WTC11 (cell line): ENCODE measurements around the gene GPC2. TPM values are rescaled to one million over a fixed set of nuclear protein-coding genes. Genes with fewer than 3 reads are reported as not detected.
"Not testable (repeated sequence)": the region's sequence is repeated elsewhere in the genome, so short reads cannot be mapped to it uniquely, and the experiment has no call there.

Source experiments
- ATAC-seq: fragments of 200-7000 bp; cut with Tn5 transposase; 2 replicates; pipeline ENCODE4 v1.10.0; 2021; ENCODE audit warnings: mild to moderate bottlenecking, moderate library complexity
- CTCF ChIA-PET: fragments of 300-600 bp; sonication (Branson Sonifier 250); formaldehyde crosslinking; loops from one replicate; lab custom pipeline; 2021; ENCODE audit warnings: antibody characterized with exemption; lab: Charles Lee
- POLR2A ChIA-PET: fragments of 350-600 bp; sonication (Branson Sonifier 250); formaldehyde crosslinking; loops from one replicate; lab custom pipeline; 2021; ENCODE audit warnings: antibody characterized with exemption; lab: Charles Lee
- DNase-seq: peaks from one replicate; pipeline ENCODE4 v3.0.0; 2021; ENCODE audit warnings: low spot score
- H3K27ac Mint-ChIP-seq: 2 replicates; pipeline ENCODE4 v1.8.0; 2021; ENCODE audit warnings: mixed read lengths
- H3K27me3 Mint-ChIP-seq: 2 replicates; pipeline ENCODE4 v1.8.0; 2021; ENCODE audit warnings: low read depth, mild to moderate bottlenecking, moderate library complexity, mixed read lengths
- H3K36me3 Mint-ChIP-seq: 2 replicates; pipeline ENCODE4 v1.8.0; 2021; ENCODE audit warnings: mixed read lengths
- H3K4me1 Mint-ChIP-seq: 2 replicates; pipeline ENCODE4 v1.8.0; 2022; ENCODE audit warnings: mixed read lengths
- H3K4me3 Mint-ChIP-seq: 2 replicates; pipeline ENCODE4 v1.8.0; 2021; ENCODE audit warnings: mild to moderate bottlenecking, moderate library complexity, mixed read lengths
- H3K9me3 Mint-ChIP-seq: 2 replicates; pipeline ENCODE4 v1.8.0; 2021; ENCODE audit warnings: mixed read lengths
- CREB1 ChIP-seq: sonication (generic); formaldehyde crosslinking; IDR thresholded peaks from 2 replicates; pipeline ENCODE4 v1.8.0; 2023; ENCODE audit warnings: mild to moderate bottlenecking, missing genetic modification reagents
- FOXJ3 ChIP-seq: sonication (generic); formaldehyde crosslinking; IDR thresholded peaks from 2 replicates; pipeline ENCODE4 v1.9.0; 2021; ENCODE audit warnings: missing genetic modification reagents, mild to moderate bottlenecking, borderline replicate concordance
- GTF2I ChIP-seq: fragments of 250-450 bp; sonication (Bioruptor Pico); conservative IDR thresholded peaks from 2 replicates; pipeline ENCODE4 v1.4.0; 2021; ENCODE audit warnings: mild to moderate bottlenecking
- IRF2 ChIP-seq: sonication (generic); formaldehyde crosslinking; IDR thresholded peaks from 2 replicates; pipeline ENCODE4 v1.8.0; 2022; ENCODE audit warnings: low read depth, missing genetic modification reagents, borderline replicate concordance
- NFE2L1 ChIP-seq: sonication (generic); formaldehyde crosslinking; IDR thresholded peaks from 2 replicates; pipeline ENCODE4 v1.8.1; 2023; ENCODE audit warnings: missing genetic modification reagents
- SMAD4 ChIP-seq: sonication (generic); formaldehyde crosslinking; IDR thresholded peaks from 2 replicates; pipeline ENCODE4 v1.8.0; 2022; ENCODE audit warnings: mild to moderate bottlenecking, missing genetic modification reagents
- ZNF121 ChIP-seq: sonication (generic); formaldehyde crosslinking; IDR thresholded peaks from 2 replicates; pipeline ENCODE4 v1.8.0; 2023; ENCODE audit warnings: missing genetic modification reagents
- ZNF219 ChIP-seq: sonication (generic); formaldehyde crosslinking; IDR thresholded peaks from 2 replicates; pipeline ENCODE4 v1.8.0; 2023; ENCODE audit warnings: missing genetic modification reagents, mild to moderate bottlenecking, borderline replicate concordance
- ZNF232 ChIP-seq: sonication (generic); formaldehyde crosslinking; IDR thresholded peaks from 2 replicates; pipeline ENCODE4 v1.8.0; 2022; ENCODE audit warnings: mild to moderate bottlenecking, missing genetic modification reagents
- ZNF263 ChIP-seq: sonication (generic); formaldehyde crosslinking; IDR thresholded peaks from 2 replicates; pipeline ENCODE4 v1.8.1; 2022; ENCODE audit warnings: low read depth, mild to moderate bottlenecking, moderate library complexity, missing genetic modification reagents
- total RNA-seq: library from RNA; stranded (reverse); gene quantifications from 3 replicates; pipeline ENCODE4 v1.2.3, GENCODE V29; 2021
- TF ChIP-seq, protein P1 (sequence below): sonication (generic); formaldehyde crosslinking; IDR thresholded peaks from 2 replicates; pipeline ENCODE4 v1.8.0; 2022; ENCODE audit warnings: mild to moderate bottlenecking, missing genetic modification reagents
- TF ChIP-seq, protein P2 (sequence below): fragments of 250-450 bp; sonication (Bioruptor Pico); conservative IDR thresholded peaks from 2 replicates; pipeline ENCODE4 v1.9.0; 2021; ENCODE audit warnings: mild to moderate bottlenecking
- TF ChIP-seq, protein P3 (sequence below): sonication (generic); formaldehyde crosslinking; IDR thresholded peaks from 2 replicates; pipeline ENCODE4 v1.8.0; 2022; ENCODE audit warnings: mild to moderate bottlenecking, missing genetic modification reagents
- TF ChIP-seq, protein P4 (sequence below): sonication (generic); formaldehyde crosslinking; IDR thresholded peaks from 2 replicates; pipeline ENCODE4 v1.8.1; 2022; ENCODE audit warnings: low read depth, missing genetic modification reagents, borderline replicate concordance
- TF ChIP-seq, protein P5 (sequence below): fragments of 250-450 bp; sonication (Bioruptor Pico); IDR thresholded peaks from 2 replicates; pipeline ENCODE4 v1.9.0; 2021; ENCODE audit warnings: mild to moderate bottlenecking, borderline replicate concordance
- TF ChIP-seq, protein P6 (sequence below): sonication (generic); formaldehyde crosslinking; IDR thresholded peaks from 2 replicates; pipeline ENCODE4 v1.8.1; 2023; ENCODE audit warnings: mild to moderate bottlenecking, missing genetic modification reagents

The GPC2 gene
- total RNA-seq, 1 experiment from 2014 or later = 52.1 TPM

DNA sequence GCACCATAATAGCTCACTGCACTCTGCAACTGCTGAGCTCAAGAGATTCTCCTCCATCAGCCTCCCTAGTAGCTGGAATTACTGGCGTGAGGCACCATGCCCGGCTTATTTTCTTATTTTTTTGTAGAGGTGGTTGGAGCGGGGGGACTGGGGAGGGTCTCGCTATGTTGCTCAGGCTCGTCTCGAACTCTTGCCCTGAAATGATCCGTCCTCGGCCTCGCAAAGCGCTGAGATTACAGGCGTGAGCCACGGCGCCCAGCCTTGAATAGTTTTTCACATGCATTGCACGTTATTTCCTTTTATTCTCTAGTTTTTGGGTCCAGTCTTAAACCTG is 29.0 kb downstream of the GPC2 start:
- CTCF ChIA-PET = interaction anchor here (0.6 to 3.1 kb wide), 15 partner anchors 9 to 321 kb away, joined by 3 to 49 read pairs (median 4); partner anchors contain the start of genes AP4M1 and GAL3ST4
- H3K36me3 Mint-ChIP-seq = peaks cover 20% of the 10 kb centered on the region
- POLR2A ChIA-PET = interaction anchor here (0.7 to 1.6 kb wide), 10 partner anchors 9 to 961 kb away, joined by 3 to 5 read pairs (median 4); partner anchors contain the start of genes AP4M1, GAL3ST4, GPC2 and MEPCE
- no peak for TF ChIP-seq IRF2 (CRISPR knock-in tag)
- TF ChIP-seq, protein P1, sequence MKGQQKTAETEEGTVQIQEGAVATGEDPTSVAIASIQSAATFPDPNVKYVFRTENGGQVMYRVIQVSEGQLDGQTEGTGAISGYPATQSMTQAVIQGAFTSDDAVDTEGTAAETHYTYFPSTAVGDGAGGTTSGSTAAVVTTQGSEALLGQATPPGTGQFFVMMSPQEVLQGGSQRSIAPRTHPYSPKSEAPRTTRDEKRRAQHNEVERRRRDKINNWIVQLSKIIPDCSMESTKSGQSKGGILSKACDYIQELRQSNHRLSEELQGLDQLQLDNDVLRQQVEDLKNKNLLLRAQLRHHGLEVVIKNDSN (CRISPR knock-in tag) = no peak
- TF ChIP-seq ZNF232 (CRISPR knock-in tag) = no peak
- no peak for TF ChIP-seq CREB1 (CRISPR knock-in tag)
- TF ChIP-seq, protein P2, sequence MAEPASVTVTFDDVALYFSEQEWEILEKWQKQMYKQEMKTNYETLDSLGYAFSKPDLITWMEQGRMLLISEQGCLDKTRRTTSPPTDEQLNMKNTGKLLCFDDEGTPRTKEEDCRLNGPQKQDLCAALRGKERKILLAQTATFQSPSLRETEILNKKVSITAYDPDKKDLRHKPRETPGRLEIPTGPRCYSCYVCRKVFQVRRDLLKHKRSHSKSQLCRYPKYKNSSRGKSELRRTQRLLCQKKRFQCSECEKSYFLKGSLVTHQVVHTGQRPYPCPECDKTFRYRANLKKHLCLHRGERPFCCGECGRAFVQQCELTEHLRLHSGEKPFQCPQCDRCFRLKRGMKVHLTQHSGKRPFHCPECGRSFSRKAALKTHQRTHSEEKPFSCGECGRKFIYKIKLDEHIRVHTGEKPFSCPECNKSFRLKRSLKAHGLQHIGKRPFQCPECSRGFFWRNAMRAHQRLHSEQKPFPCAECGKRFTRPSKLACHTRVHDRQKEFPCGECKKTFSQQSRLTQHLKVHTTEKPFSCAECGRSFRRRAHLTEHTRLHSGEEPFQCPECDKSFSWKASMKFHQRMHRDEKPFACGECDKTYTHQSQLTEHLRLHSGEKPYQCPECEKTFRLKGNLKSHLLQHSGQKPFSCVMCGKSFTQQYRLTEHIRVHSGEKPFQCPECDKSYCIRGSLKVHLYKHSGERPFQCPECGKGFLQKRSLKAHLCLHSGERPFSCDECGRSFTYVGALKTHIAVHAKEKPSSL = no peak
- 0 out of 2 replicates have a peak, but pooled peaks have one; percentile 37 for TF ChIP-seq ZNF121 (CRISPR knock-in tag)
- TF ChIP-seq, protein P3, sequence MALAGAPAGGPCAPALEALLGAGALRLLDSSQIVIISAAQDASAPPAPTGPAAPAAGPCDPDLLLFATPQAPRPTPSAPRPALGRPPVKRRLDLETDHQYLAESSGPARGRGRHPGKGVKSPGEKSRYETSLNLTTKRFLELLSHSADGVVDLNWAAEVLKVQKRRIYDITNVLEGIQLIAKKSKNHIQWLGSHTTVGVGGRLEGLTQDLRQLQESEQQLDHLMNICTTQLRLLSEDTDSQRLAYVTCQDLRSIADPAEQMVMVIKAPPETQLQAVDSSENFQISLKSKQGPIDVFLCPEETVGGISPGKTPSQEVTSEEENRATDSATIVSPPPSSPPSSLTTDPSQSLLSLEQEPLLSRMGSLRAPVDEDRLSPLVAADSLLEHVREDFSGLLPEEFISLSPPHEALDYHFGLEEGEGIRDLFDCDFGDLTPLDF (CRISPR knock-in tag) = no peak
- no peak for TF ChIP-seq ZNF263 (CRISPR knock-in tag)
- TF ChIP-seq, all 79 proteins: peak for 1
- peaks cover 17% of the 10 kb centered on the region for H3K4me1 Mint-ChIP-seq
- no peak for ATAC-seq
- peaks cover 3% of the 10 kb centered on the region; the same call in 1 of the 2 replicates for H3K27me3 Mint-ChIP-seq
- peak overlapping the region; percentile 99 for H3K4me3 Mint-ChIP-seq
- peak overlapping the region; percentile 99 for H3K27ac Mint-ChIP-seq
- H3K9me3 Mint-ChIP-seq = peaks cover 11% of the 10 kb centered on the region
- DNase-seq = no peak

DNA sequence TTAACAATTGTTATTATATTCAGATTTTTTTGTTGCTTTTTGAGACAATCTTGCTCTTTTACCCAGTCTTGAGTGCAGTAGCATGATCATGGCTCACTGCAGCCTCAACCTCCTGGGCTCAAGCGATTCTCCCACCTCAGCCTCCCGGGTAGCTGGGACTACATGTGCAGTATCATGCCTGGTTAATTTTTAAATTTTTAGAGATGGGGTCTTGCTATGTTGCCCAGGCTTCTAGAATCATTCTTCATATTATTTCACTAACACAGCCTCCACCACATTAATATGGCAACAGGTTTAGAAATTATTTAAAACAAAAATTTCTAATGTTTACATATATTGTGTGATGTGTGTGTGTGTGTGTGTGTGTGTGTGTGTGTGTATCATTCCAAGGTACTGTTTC is 29.9 kb downstream of the GPC2 start:
- Mint-ChIP-seq H3K27me3 (peaks cover 3% of the 10 kb centered on the region; the same call in 1 of the 2 replicates), H3K27ac (no peak overlapping the region), H3K4me1 (peaks cover 13% of the 10 kb centered on the region), H3K9me3 (peaks cover 11% of the 10 kb centered on the region), H3K4me3 (no peak overlapping the region), H3K36me3 (peaks cover 16% of the 10 kb centered on the region)
- no peak for ATAC-seq
- POLR2A ChIA-PET = interaction anchor here (1.1 kb wide), 1 partner anchor 192 kb away, joined by 3 read pairs; no protein-coding TSS in a partner anchor
- TF ChIP-seq ZNF219 (no peak), GTF2I (CRISPR knock-in tag) (no peak), ZNF121 (CRISPR knock-in tag) (peak; percentile 11; the same call in 1 of the 2 replicates)
- CTCF ChIA-PET = interaction anchor here (1.0 to 3.1 kb wide), 2 partner anchors 16 to 19 kb away, joined by 3 to 49 read pairs; no protein-coding TSS in a partner anchor
- no peak for DNase-seq

DNA sequence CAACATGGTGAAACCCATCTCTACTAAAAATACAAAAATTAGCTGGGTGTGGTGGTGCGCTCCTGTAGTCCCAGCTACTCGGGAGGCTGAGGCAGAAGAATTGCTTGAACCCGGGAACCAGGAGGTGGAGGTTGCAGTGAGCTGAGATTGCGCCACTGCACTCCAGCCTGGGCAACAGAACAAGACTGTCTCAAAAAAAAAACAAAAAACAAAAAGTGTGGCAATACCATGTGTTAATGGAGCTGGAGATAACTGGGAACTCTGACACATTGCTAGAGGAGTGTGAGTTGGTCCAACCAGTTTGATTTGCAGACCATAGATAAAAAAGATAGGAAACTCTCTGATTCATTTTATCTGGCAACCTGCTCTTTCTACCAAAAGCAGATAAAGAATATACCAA is 30.8 kb downstream of the GPC2 start:
- not testable (repeated sequence) for H3K27ac Mint-ChIP-seq, DNase-seq, ATAC-seq, H3K27me3 Mint-ChIP-seq, H3K4me3 Mint-ChIP-seq
- H3K9me3 Mint-ChIP-seq = peaks cover 11% of the 10 kb centered on the region
- H3K4me1 Mint-ChIP-seq = peaks cover 13% of the 10 kb centered on the region
- peaks cover 16% of the 10 kb centered on the region for H3K36me3 Mint-ChIP-seq
- ChIA-PET POLR2A (interaction anchor here (1.1 kb wide), 1 partner anchor 191 kb away, joined by 3 read pairs; no protein-coding TSS in a partner anchor), CTCF (interaction anchor here (3.1 kb wide), 1 partner anchor 15 kb away, joined by 49 read pairs; no protein-coding TSS in a partner anchor)

DNA sequence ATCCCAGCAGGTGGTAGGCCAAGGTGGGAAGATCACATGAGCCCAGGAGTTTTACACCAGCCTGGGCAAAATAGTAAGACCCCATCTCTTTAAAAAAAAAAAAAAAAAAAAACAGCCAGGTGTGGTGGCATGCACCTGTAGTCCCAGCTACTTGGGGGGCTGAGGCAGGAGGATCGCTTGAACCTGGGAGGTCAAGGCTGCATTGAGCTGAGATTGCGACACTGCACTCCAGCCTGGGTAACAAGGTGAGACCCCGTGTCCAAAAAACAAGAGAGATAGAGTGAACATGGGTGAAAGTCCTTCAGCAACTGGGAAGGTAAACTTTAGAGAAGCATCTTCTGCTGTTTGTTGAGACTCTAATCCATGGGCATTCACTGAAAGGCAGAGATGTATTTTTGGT is 34.7 kb downstream of the GPC2 start:
- Mint-ChIP-seq H3K9me3 (peaks cover 11% of the 10 kb centered on the region), H3K4me3 (no peak overlapping the region), H3K4me1 (no peaks in the 10 kb centered on the region), H3K27me3 (peaks cover 17% of the 10 kb centered on the region), H3K36me3 (peaks cover 8% of the 10 kb centered on the region), H3K27ac (no peak overlapping the region)
- no peak for ATAC-seq
- no peak for DNase-seq
- POLR2A ChIA-PET = no interaction called here
- CTCF ChIA-PET = interaction anchor here (3.7 kb wide), 1 partner anchor 11 kb away, joined by 17 read pairs; no protein-coding TSS in a partner anchor
- TF ChIP-seq, protein P4, sequence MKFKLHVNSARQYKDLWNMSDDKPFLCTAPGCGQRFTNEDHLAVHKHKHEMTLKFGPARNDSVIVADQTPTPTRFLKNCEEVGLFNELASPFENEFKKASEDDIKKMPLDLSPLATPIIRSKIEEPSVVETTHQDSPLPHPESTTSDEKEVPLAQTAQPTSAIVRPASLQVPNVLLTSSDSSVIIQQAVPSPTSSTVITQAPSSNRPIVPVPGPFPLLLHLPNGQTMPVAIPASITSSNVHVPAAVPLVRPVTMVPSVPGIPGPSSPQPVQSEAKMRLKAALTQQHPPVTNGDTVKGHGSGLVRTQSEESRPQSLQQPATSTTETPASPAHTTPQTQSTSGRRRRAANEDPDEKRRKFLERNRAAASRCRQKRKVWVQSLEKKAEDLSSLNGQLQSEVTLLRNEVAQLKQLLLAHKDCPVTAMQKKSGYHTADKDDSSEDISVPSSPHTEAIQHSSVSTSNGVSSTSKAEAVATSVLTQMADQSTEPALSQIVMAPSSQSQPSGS (CRISPR knock-in tag) = no peak
- TF ChIP-seq, protein P5, sequence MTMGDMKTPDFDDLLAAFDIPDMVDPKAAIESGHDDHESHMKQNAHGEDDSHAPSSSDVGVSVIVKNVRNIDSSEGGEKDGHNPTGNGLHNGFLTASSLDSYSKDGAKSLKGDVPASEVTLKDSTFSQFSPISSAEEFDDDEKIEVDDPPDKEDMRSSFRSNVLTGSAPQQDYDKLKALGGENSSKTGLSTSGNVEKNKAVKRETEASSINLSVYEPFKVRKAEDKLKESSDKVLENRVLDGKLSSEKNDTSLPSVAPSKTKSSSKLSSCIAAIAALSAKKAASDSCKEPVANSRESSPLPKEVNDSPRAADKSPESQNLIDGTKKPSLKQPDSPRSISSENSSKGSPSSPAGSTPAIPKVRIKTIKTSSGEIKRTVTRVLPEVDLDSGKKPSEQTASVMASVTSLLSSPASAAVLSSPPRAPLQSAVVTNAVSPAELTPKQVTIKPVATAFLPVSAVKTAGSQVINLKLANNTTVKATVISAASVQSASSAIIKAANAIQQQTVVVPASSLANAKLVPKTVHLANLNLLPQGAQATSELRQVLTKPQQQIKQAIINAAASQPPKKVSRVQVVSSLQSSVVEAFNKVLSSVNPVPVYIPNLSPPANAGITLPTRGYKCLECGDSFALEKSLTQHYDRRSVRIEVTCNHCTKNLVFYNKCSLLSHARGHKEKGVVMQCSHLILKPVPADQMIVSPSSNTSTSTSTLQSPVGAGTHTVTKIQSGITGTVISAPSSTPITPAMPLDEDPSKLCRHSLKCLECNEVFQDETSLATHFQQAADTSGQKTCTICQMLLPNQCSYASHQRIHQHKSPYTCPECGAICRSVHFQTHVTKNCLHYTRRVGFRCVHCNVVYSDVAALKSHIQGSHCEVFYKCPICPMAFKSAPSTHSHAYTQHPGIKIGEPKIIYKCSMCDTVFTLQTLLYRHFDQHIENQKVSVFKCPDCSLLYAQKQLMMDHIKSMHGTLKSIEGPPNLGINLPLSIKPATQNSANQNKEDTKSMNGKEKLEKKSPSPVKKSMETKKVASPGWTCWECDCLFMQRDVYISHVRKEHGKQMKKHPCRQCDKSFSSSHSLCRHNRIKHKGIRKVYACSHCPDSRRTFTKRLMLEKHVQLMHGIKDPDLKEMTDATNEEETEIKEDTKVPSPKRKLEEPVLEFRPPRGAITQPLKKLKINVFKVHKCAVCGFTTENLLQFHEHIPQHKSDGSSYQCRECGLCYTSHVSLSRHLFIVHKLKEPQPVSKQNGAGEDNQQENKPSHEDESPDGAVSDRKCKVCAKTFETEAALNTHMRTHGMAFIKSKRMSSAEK (CRISPR knock-in tag) = no peak
- no peak for TF ChIP-seq FOXJ3
- TF ChIP-seq, protein P6, sequence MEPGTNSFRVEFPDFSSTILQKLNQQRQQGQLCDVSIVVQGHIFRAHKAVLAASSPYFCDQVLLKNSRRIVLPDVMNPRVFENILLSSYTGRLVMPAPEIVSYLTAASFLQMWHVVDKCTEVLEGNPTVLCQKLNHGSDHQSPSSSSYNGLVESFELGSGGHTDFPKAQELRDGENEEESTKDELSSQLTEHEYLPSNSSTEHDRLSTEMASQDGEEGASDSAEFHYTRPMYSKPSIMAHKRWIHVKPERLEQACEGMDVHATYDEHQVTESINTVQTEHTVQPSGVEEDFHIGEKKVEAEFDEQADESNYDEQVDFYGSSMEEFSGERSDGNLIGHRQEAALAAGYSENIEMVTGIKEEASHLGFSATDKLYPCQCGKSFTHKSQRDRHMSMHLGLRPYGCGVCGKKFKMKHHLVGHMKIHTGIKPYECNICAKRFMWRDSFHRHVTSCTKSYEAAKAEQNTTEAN (CRISPR knock-in tag) = no peak
- no peak for TF ChIP-seq NFE2L1 (CRISPR knock-in tag)
- TF ChIP-seq SMAD4 (CRISPR knock-in tag) = no peak
